GDM1 (cell line): Measurements from ENCODE around the gene NID1.
"Not testable (repeated sequence)": the region's sequence is repeated elsewhere in the genome, so short reads cannot be mapped to it uniquely, and the experiment has no call there.

Source experiments
- DNase-seq: peaks from one replicate; lab custom pipeline; 2025; lab: John Stamatoyannopoulos, UW

NID1 gene

GRCh38 chr1:236096660-236097482 lies 32.0 kb upstream of the NID1 start:
- DNase-seq: peak; percentile 31

- no peak for DNase-seq
Observed at GRCh38 chr1:236095705-236096520, 31.0 kb upstream of the NID1 start.

GRCh38 chr1:236092899-236093298 lies 28.0 kb upstream of the NID1 start:
- no peak for DNase-seq

- no peak for DNase-seq
Observed at GRCh38 chr1:236091933-236092318, 27.0 kb upstream of the NID1 start.

GRCh38 chr1:236090741-236091147 lies 25.9 kb upstream of the NID1 start:
- DNase-seq: no peak

GRCh38 chr1:236089046-236089773 lies 24.3 kb upstream of the NID1 start:
- DNase-seq: no peak

- DNase-seq: no peak
Observed at GRCh38 chr1:236086537-236086936, 21.6 kb upstream of the NID1 start.

GRCh38 chr1:236085545-236086159 lies 20.8 kb upstream of the NID1 start:
- DNase-seq: no peak

GRCh38 chr1:236084386-236084730 lies 19.5 kb upstream of the NID1 start:
- DNase-seq: no peak

GRCh38 chr1:236083650-236084385 lies 18.9 kb upstream of the NID1 start:
- DNase-seq: no peak

GRCh38 chr1:236082526-236082925 lies 17.6 kb upstream of the NID1 start:
- DNase-seq: no peak

- DNase-seq: no peak
Observed at GRCh38 chr1:236081546-236082227, 16.8 kb upstream of the NID1 start.

- DNase-seq: no peak
Observed at GRCh38 chr1:236079703-236080102, 14.8 kb upstream of the NID1 start.

GRCh38 chr1:236078993-236079392 lies 14.1 kb upstream of the NID1 start:
- no peak for DNase-seq

GRCh38 chr1:236078077-236078476 lies 13.2 kb upstream of the NID1 start:
- not testable (repeated sequence) for DNase-seq

- DNase-seq: no peak
Observed at GRCh38 chr1:236075848-236076247, 11.0 kb upstream of the NID1 start.

GRCh38 chr1:236073307-236073897 lies 8.5 kb upstream of the NID1 start:
- no peak for DNase-seq

GRCh38 chr1:236072001-236072400 lies 7.1 kb upstream of the NID1 start:
- DNase-seq: no peak

- DNase-seq: no peak
Observed at GRCh38 chr1:236070753-236071152, 5.9 kb upstream of the NID1 start.

GRCh38 chr1:236069796-236070195 lies 4.9 kb upstream of the NID1 start:
- no peak for DNase-seq
